Activated CD4-positive, alpha-beta T cell treated with anti-CD3 and anti-CD28 coated beads for 48 hours (primary cell): Measurements from ENCODE around the gene TRIM46.
A peak's percentile ranks its signal among the peaks of the same experiment; 100 is the strongest.
"Not testable (repeated sequence)": the region's sequence is repeated elsewhere in the genome, so short reads cannot be mapped to it uniquely, and the experiment has no call there.

ENCODE experiments used
- DNase-seq: peaks from one replicate; pipeline ENCODE4 v3.0.0-alpha.2; 2020

The TRIM46 gene

GRCh38 chr1:155137154-155137949 lies 36.3 kb upstream of the TRIM46 start:
- no peak for DNase-seq

- DNase-seq, result peak; percentile 95
Observed at GRCh38 chr1:155139895-155140629, 33.6 kb upstream of the TRIM46 start, which contains the start of gene DPM3. Gene DPM3 (minus strand): TSS chr1:155140531. CDS start chr1:155140240, 291 bp downstream.

GRCh38 chr1:155140630-155140953 lies 33.1 kb upstream of the TRIM46 start:
- DNase-seq, result no peak

- DNase-seq, result no peak
Observed at GRCh38 chr1:155141749-155142148, 31.9 kb upstream of the TRIM46 start.

GRCh38 chr1:155145491-155145890 lies 28.2 kb upstream of the TRIM46 start:
- no peak for DNase-seq

GRCh38 chr1:155155996-155156643 lies 17.5 kb upstream of the TRIM46 start:
- DNase-seq, result not testable (repeated sequence)

- no peak for DNase-seq
Observed at GRCh38 chr1:155158991-155159390, 14.7 kb upstream of the TRIM46 start.

- no peak for DNase-seq
Observed at GRCh38 chr1:155160128-155160527, 13.5 kb upstream of the TRIM46 start.

- not testable (repeated sequence) for DNase-seq
Observed at GRCh38 chr1:155162631-155163030, 11.0 kb upstream of the TRIM46 start.

GRCh38 chr1:155163785-155164184 lies 9.9 kb upstream of the TRIM46 start:
- DNase-seq, result not testable (repeated sequence)

GRCh38 chr1:155164625-155165024 lies 9.0 kb upstream of the TRIM46 start:
- not testable (repeated sequence) for DNase-seq

- no peak for DNase-seq
Observed at GRCh38 chr1:155166051-155166470, 7.6 kb upstream of the TRIM46 start.

- no peak for DNase-seq
Observed at GRCh38 chr1:155166471-155167165, 7.0 kb upstream of the TRIM46 start.

- peak; percentile 93 for DNase-seq
Observed at GRCh38 chr1:155167166-155168104, 6.2 kb upstream of the TRIM46 start.

- DNase-seq, result not testable (repeated sequence)
Observed at GRCh38 chr1:155168105-155168445, 5.6 kb upstream of the TRIM46 start.

- DNase-seq, result no peak
Observed at GRCh38 chr1:155168456-155169210, 5.0 kb upstream of the TRIM46 start.

- no peak for DNase-seq
Observed at GRCh38 chr1:155169541-155169940, 4.1 kb upstream of the TRIM46 start.

GRCh38 chr1:155170101-155170785 lies 3.4 kb upstream of the TRIM46 start:
- no peak for DNase-seq

- DNase-seq, result no peak
Observed at GRCh38 chr1:155170806-155171205, 2.8 kb upstream of the TRIM46 start.
